Nephron (organoid): ENCODE data around the gene OTUB2.

Source experiments
- H3K27ac Mint-ChIP-seq, 3 experiments: 2 replicates each; pipeline ENCODE4 v1.8.0; 2020; ENCODE audit warnings: mixed read lengths in 3 of 3, mild to moderate bottlenecking in 2 of 3, moderate library complexity in 1 of 3
- H3K27me3 Mint-ChIP-seq: 2 replicates; pipeline ENCODE4 v1.8.0; 2021; ENCODE audit warnings: low read depth, mild to moderate bottlenecking, moderate library complexity, mixed read lengths
- H3K36me3 Mint-ChIP-seq: 2 replicates; pipeline ENCODE4 v1.8.0; 2020; ENCODE audit warnings: low read depth, mixed read lengths
- H3K4me1 Mint-ChIP-seq: 2 replicates; pipeline ENCODE4 v1.8.0; 2020; ENCODE audit warnings: mixed read lengths
- H3K4me3 Mint-ChIP-seq, 3 experiments: 2 replicates each; pipeline ENCODE4 v1.8.0; 2020; ENCODE audit warnings: mild to moderate bottlenecking in 3 of 3, mixed read lengths in 3 of 3, moderate library complexity in 2 of 3
- H3K9me3 Mint-ChIP-seq: 2 replicates; pipeline ENCODE4 v1.8.0; 2020; ENCODE audit warnings: mixed read lengths
- CTCF ChIP-seq, 3 experiments: fragments of 200-600 bp; sonication (generic); IDR thresholded peaks; one replicate each; pipeline ENCODE4 v1.5.0; 2021; ENCODE audit warnings: antibody characterized with exemption in 3 of 3; ENCODE audit not compliant: unreplicated experiment in 3 of 3

The OTUB2 gene

GRCh38 chr14:93980456-93981201 is 45.5 kb upstream of the OTUB2 start:
- H3K27ac Mint-ChIP-seq, result no peak overlapping the region
- TF ChIP-seq CTCF (IDR thresholded peaks at IDR 0.05; ENCODE audit: unreplicated experiment in 3 of 3), result no peak
- H3K36me3 Mint-ChIP-seq, result no peaks in the 10 kb centered on the region
- H3K27me3 Mint-ChIP-seq, result peaks cover 3% of the 10 kb centered on the region
- peaks cover 38% of the 10 kb centered on the region for H3K4me1 Mint-ChIP-seq
- H3K9me3 Mint-ChIP-seq, result no peaks in the 10 kb centered on the region
- H3K4me3 Mint-ChIP-seq, result no peak overlapping the region

- Mint-ChIP-seq H3K36me3 (no peaks in the 10 kb centered on the region), H3K4me1 (peaks cover 30% of the 10 kb centered on the region), H3K27me3 (no peaks in the 10 kb centered on the region), H3K27ac (peak overlapping the region in 1 of 3 experiments; percentile 33), H3K9me3 (no peaks in the 10 kb centered on the region), H3K4me3 (no peak overlapping the region)
- TF ChIP-seq CTCF (IDR thresholded peaks at IDR 0.05; ENCODE audit: unreplicated experiment in 3 of 3), result no peak
Observed at GRCh38 chr14:93981316-93982229, 44.6 kb upstream of the OTUB2 start.

GRCh38 chr14:93982230-93983007 is 43.7 kb upstream of the OTUB2 start:
- Mint-ChIP-seq H3K36me3 (no peaks in the 10 kb centered on the region), H3K4me1 (peaks cover 31% of the 10 kb centered on the region), H3K27me3 (no peaks in the 10 kb centered on the region), H3K9me3 (no peaks in the 10 kb centered on the region), H3K4me3 (no peak overlapping the region), H3K27ac (no peak overlapping the region)
- TF ChIP-seq CTCF (IDR thresholded peaks at IDR 0.05; ENCODE audit: unreplicated experiment in 3 of 3), result no peak

GRCh38 chr14:93984070-93984469 is 42.1 kb upstream of the OTUB2 start:
- no peak overlapping the region for H3K4me3 Mint-ChIP-seq
- no peak overlapping the region for H3K27ac Mint-ChIP-seq
- no peak for TF ChIP-seq CTCF (IDR thresholded peaks at IDR 0.05; ENCODE audit: unreplicated experiment in 3 of 3)
- no peaks in the 10 kb centered on the region for H3K27me3 Mint-ChIP-seq
- no peaks in the 10 kb centered on the region for H3K9me3 Mint-ChIP-seq
- H3K4me1 Mint-ChIP-seq, result peaks cover 31% of the 10 kb centered on the region
- no peaks in the 10 kb centered on the region for H3K36me3 Mint-ChIP-seq

- no peak overlapping the region for H3K27ac Mint-ChIP-seq
- H3K27me3 Mint-ChIP-seq, result no peaks in the 10 kb centered on the region
- no peaks in the 10 kb centered on the region for H3K9me3 Mint-ChIP-seq
- H3K36me3 Mint-ChIP-seq, result no peaks in the 10 kb centered on the region
- H3K4me1 Mint-ChIP-seq, result peaks cover 31% of the 10 kb centered on the region
- no peak overlapping the region for H3K4me3 Mint-ChIP-seq
- peak in 1 of 3 experiments; percentile 23 for TF ChIP-seq CTCF (IDR thresholded peaks at IDR 0.05; ENCODE audit: unreplicated experiment in 3 of 3)
Observed at GRCh38 chr14:93984987-93985410, 41.1 kb upstream of the OTUB2 start.
